ENCODE results near the gene IL22RA2.
"Not testable (repeated sequence)": the region's sequence is repeated elsewhere in the genome, so short reads cannot be mapped to it uniquely, and the experiment has no call there.

IL22RA2 gene

DNA sequence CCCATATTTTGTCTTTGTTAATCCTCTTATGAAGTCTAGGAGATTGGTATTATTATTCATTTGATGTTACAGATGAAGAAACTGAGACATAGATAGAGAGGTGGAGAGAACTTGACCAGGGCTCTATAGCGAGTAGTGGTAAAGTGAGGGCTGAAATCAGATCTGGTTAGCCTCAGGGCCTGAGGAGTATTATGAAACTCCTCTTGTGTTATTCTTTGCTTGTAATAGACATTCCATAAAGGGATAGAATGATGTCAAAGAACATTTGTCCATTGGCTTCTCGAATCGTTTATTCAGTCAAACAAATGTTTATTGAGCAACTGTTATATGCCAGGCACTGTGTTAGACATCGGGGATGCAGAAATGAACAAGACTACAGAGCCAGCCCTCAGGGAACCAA, at the start of gene IL22RA2:
TSS of gene IL22RA2 (minus strand) at position 144 of the 400 bp plus-strand sequence. CDS start 11,895 bp downstream, outside the sequence.
- DNase-seq (ENCODE audit: low read depth), result no peak

GRCh38 chr6:137222381-137222780, 48.9 kb upstream of the IL22RA2 start:
- no peak for DNase-seq (ENCODE audit: low read depth)

GRCh38 chr6:137219664-137220252, 46.3 kb upstream of the IL22RA2 start:
- no peak for DNase-seq (ENCODE audit: low read depth)

DNA sequence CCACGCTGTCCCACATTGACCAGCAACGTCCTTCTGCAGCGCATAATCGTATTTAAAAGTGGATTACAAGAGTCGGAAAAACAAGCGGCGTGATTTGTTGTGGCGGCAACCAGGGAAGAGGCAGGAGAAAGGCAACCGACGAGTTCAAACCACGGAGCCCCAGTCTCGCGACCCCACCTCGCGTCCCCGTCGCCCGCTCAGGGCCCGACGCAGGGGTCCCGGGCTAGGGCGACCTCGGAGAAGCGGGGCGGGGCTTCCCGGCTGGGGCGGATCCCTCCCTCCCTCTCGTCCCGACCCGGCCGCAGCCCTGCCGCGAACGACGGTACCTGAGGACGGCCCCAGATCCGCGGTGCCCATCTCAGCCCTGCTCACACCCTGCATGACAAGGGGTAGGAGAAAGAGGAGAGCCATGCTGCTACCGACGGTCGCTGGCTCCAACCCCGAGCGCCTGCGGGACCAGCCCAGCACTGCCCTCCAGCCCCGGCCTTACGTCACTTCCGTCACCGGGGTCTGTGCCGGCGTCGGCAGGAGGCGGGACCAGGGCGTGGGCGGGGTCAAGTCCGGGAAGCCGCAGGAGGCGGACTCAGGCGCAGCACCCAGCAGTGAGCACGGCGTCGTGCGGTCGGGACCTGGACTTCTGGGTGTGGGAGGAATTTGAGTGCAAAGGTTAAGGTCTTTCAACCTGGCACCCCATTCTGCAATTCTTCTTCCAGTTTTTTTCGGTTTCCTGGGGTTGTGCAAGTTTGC, 45.6 kb upstream of the IL22RA2 start, which contains the start of gene IFNGR1:
TSS of gene IFNGR1 (minus strand) at position 469 of the 747 bp plus-strand sequence. CDS start at position 411, 58 bp downstream.
- peak; percentile 91 for DNase-seq (ENCODE audit: low read depth)

DNA sequence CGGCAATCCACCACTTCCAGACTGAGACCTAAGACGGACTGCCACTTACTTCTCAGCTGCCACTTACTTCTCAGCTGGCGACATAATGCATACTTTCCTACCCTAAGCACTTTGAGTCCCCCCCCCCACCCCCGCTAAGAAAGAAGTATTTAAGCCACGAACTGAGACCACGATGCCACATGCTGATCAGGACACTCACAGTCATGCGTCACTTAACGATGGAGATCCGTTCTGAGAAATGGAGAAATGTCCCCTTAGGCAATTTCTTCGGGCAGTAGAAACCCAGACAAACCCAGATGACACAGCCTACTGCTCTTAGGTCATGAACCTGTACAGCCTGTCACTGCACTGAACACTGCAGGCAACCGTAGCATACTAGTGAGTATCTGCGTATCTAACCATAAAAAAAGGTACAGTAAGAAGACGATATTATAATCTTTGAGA, 45.1 kb upstream of the IL22RA2 start:
- DNase-seq (ENCODE audit: low read depth), result no peak

DNA sequence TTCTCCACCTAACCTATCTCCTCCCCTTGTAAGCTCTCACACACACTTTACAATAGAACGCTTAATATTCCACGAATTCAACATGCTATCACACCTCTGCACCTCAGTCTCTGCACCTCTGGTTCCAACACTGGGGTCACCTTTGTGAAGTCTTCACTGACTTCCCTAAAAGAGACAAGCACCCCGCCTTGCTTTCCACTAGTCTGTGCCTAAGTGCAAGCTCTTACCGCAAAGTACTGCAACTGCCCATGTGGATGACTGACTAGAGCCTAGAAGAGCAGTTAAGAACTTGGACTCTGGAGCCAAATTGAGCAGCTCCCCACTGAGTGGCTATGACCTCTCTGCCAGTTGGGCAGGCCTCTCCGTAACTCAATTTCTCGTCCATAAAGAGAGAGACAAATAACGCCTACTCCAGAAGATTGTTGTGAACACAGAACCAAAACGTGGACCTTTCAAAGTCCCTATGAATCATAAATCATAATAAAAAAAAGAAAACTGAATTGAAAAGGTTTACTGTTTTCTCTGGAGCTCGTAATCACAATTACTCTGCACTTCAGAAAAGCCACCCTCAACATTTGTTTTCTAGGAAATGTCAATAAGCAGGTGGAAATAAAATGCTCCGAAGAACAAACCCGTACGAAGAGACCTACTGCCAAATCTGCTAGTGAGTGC, 44.5 kb upstream of the IL22RA2 start:
- no peak for DNase-seq (ENCODE audit: low read depth)

DNA sequence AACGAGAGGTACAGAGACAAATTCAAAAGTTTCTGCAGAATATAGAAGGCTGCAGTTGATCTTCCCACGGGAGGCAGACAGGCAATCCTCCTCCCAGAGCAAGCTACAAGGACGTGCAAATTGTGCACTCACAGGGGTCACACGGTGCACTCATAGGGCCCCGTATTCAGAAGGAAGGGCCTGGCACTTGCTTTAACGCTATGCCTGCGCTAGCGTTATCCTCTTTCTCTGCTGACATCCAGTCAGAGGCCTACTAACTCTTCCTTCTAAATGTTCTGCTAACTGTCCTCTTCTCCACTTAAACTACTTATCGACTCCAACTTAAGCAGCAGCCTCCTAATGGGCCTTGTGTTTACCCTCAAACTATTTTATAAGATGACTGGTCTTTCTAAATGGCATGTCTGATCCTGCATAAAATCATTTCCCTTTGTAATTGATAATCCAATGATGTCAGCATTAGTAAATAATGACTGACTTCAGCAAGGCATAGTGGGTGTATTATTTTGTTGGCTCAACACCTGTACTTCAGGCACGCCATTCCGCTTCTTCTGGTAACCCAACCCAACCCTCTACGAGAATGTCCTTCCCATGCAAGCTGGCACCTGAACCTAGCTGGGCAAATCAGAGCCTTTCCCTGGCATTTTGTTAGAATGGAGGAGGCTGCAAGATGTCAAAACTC, 43.6 kb upstream of the IL22RA2 start:
- DNase-seq (ENCODE audit: low read depth), result no peak

DNA sequence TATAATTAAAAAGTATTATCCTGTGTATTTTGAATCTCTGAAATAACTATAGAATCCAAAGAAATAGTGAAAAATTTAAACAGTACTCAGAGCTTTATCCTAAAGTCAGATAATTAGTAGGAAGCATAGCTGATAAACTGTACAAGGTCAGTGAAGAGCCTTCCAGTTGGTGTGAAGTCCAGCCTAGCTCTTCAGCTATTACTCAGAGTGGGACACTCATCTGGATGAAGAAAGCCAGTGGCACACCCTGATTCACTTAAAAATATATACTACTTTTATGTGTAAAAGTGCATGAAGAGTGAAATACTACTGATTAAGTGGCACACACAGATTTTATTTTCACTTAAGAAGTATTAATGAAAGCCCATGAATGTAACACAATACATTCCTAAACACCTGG, 42.7 kb upstream of the IL22RA2 start:
- no peak for DNase-seq (ENCODE audit: low read depth)

GRCh38 chr6:137215630-137216029, 42.2 kb upstream of the IL22RA2 start:
- not testable (repeated sequence) for DNase-seq (ENCODE audit: low read depth)

DNA sequence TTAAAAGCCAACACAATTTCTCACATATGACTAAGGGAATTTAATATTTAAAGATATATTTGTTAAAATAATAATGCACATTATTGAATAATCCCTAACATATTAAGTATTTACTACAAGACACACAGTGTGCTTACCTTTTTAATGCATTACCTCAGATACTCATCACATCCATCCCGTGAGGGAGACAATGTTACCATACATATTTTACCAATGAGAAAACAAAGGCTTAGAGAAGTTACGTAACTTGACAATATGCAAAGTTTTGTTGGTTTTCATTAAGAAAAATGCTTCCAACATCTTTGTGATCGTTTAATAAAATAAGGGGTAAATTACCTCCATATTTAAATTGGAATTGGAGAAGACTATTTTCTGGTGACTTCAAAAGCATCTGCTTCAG, 41.5 kb upstream of the IL22RA2 start:
- no peak for DNase-seq (ENCODE audit: low read depth)

- DNase-seq (ENCODE audit: low read depth), result no peak
Measured at GRCh38 chr6:137213813-137214212, 40.4 kb upstream of the IL22RA2 start.

DNA sequence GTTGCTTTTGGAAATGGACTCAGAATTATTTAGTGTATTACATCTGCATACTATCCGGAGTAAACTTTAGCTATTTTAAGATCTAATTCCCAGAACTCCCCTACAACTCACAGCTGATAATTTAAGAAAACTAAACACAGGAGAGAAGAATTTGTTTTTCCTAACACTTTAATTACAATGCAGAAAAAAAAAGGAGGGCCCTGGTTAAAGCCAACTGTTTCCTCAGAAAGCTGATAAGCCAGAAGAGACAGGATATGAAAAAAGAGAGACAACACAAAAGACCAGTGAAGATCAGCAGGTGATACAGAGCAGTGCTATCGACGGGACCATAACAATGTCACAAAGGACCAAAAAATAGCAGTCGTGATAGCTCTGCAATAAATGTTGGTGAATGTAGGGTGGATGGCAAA, 39.9 kb upstream of the IL22RA2 start:
- no peak for DNase-seq (ENCODE audit: low read depth)

GRCh38 chr6:137211910-137212309, 38.5 kb upstream of the IL22RA2 start:
- no peak for DNase-seq (ENCODE audit: low read depth)

GRCh38 chr6:137210903-137211302, 37.5 kb upstream of the IL22RA2 start:
- DNase-seq (ENCODE audit: low read depth), result no peak

DNA sequence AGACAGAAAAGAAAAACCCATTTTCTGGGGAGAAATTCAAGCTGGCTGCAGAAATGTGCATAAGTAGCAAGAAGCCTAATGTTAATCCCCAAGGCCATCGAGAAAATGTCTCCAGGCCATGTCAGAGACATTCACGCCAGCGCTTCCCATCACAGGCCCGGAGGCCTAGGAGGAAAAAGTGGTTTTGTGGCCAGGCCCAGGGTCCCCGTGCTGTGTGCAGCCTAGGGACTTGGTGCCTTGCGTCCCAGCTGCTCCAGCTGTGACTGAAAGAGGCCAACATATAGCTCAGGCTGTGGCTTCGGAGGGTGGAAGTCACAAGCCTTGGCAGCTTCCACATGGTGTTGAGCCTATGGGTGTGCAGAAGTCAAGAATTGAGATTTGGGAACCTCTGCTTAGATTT, 34.8 kb upstream of the IL22RA2 start:
- no peak for DNase-seq (ENCODE audit: low read depth)

- not testable (repeated sequence) for DNase-seq (ENCODE audit: low read depth)
Measured at GRCh38 chr6:137207457-137207856, 34.0 kb upstream of the IL22RA2 start.

GRCh38 chr6:137206577-137206976, 33.1 kb upstream of the IL22RA2 start:
- DNase-seq (ENCODE audit: low read depth), result no peak

GRCh38 chr6:137203256-137203655, 29.8 kb upstream of the IL22RA2 start:
- DNase-seq (ENCODE audit: low read depth), result no peak

- DNase-seq (ENCODE audit: low read depth), result no peak
Measured at GRCh38 chr6:137202078-137202477, 28.6 kb upstream of the IL22RA2 start.

- DNase-seq (ENCODE audit: low read depth), result no peak
Measured at GRCh38 chr6:137201006-137201405, 27.6 kb upstream of the IL22RA2 start.

DNA sequence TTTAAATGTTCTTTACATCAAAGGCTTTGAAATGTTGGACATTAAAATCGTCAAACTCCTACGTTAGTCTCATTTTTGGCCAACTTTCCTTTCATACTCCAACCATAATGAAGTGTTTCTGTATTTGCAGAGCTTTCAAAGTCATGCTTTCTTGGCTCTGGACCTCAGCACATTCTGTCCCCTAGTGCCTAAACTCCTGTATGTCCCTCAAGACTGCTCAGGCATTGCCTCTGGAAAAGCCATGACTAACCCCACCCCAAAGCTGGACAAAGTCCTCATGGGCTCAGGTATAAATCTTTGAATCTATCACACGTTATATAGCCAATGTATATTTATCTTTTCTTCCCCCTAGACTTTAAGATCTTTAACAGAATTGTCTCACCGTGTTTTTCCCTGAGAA, 26.8 kb upstream of the IL22RA2 start:
- no peak for DNase-seq (ENCODE audit: low read depth)

All from activated T-helper 1 cell treated with Interleukin-2 at 50 U/mL for 16 hours (primary cell).